Measurements from ENCODE around the gene NDUFA13. TPM values are rescaled to one million over a fixed set of nuclear protein-coding genes. Genes with fewer than 3 reads are reported as not detected.

Gene NDUFA13
- total RNA-seq, 1 donor from 2014 or later = 46.5 TPM

GRCh38 chr19:19488875-19489690, 26.9 kb upstream of the NDUFA13 start:
- peak; percentile 53 for DNase-seq (ENCODE audit: low read depth)

GRCh38 chr19:19489804-19490204, 26.2 kb upstream of the NDUFA13 start:
- DNase-seq (ENCODE audit: low read depth) = no peak

- DNase-seq (ENCODE audit: low read depth) = peak; percentile 88
Measured at GRCh38 chr19:19490214-19490968, 25.6 kb upstream of the NDUFA13 start.

GRCh38 chr19:19491321-19492025, 24.6 kb upstream of the NDUFA13 start:
- no peak for DNase-seq (ENCODE audit: low read depth)

GRCh38 chr19:19492026-19492610, 23.9 kb upstream of the NDUFA13 start:
- no peak for DNase-seq (ENCODE audit: low read depth)

- no peak for DNase-seq (ENCODE audit: low read depth)
Measured at GRCh38 chr19:19493841-19494546, 22.0 kb upstream of the NDUFA13 start.

GRCh38 chr19:19495614-19496603, 20.1 kb upstream of the NDUFA13 start:
- DNase-seq (ENCODE audit: low read depth) = no peak

GRCh38 chr19:19498255-19498991, 17.6 kb upstream of the NDUFA13 start:
- DNase-seq (ENCODE audit: low read depth) = no peak

GRCh38 chr19:19499272-19499995, 16.6 kb upstream of the NDUFA13 start:
- DNase-seq (ENCODE audit: low read depth) = no peak

GRCh38 chr19:19500975-19501644, 14.9 kb upstream of the NDUFA13 start:
- no peak for DNase-seq (ENCODE audit: low read depth)

GRCh38 chr19:19501798-19502197, 14.2 kb upstream of the NDUFA13 start:
- no peak for DNase-seq (ENCODE audit: low read depth)

- no peak for DNase-seq (ENCODE audit: low read depth)
Measured at GRCh38 chr19:19502281-19502680, 13.7 kb upstream of the NDUFA13 start.

GRCh38 chr19:19502808-19503602, 13.0 kb upstream of the NDUFA13 start:
- DNase-seq (ENCODE audit: low read depth) = no peak

- DNase-seq (ENCODE audit: low read depth) = no peak
Measured at GRCh38 chr19:19504754-19505668, 11.0 kb upstream of the NDUFA13 start.

- no peak for DNase-seq (ENCODE audit: low read depth)
Measured at GRCh38 chr19:19505669-19506326, 10.2 kb upstream of the NDUFA13 start.

Measured in myocyte (in vitro differentiated cells).